Measurements from ENCODE around the gene RAI2. TPM values are rescaled to one million over a fixed set of nuclear protein-coding genes. Genes with fewer than 3 reads are reported as not detected.
"Not testable (repeated sequence)": the region's sequence is repeated elsewhere in the genome, so short reads cannot be mapped to it uniquely, and the experiment has no call there.

The RAI2 gene
- total RNA-seq, 4 donors from 2014 or later: 2.5 to 8.5 (median 4.6) TPM

DNA sequence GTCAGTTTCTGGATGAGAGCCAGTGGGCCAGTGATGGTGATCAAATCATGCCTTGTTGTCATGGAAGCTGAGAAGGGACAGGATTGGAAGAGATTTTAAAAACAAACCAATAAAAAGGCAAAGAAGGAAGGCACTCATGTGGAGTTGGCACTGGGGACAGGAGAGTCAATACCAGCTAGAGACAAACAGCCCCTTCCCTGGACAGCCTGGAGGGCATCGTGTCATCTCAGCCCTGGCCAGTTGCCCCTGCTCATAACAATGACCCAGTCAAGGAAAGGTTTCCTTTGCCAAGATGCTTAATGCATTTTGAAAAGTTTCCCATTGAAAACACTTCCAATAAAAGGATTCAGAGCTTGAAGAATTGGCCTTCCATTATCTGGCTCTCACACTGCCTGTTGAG, 68.3 kb downstream of the RAI2 start:
- in situ Hi-C loops (cut with MboI; ENCODE audit: low sequenced_read_pairs in 4 of 4) (loop anchor here in 2 of 4 donors (25.0 kb wide), 1 partner anchor 419 kb away; the partner anchor contains the start of gene BEND2 (in 2 of the 2)), intact Hi-C loops (cut with DNase I; ENCODE audit: low total_unique reads) (no loop called here)
- no peak overlapping the region for H3K27ac ChIP-seq
- no peaks in the 10 kb centered on the region for H3K9me3 ChIP-seq
- ATAC-seq (no peak), DNase-seq (no peak)
- TF ChIP-seq POLR2A (IDR thresholded peaks at IDR 0.05) (no peak), CTCF (IDR thresholded peaks at IDR 0.05 in 4 of 5, conservative IDR thresholded peaks at IDR 0.05 in 1 of 5) (no peak)
- no peaks in the 10 kb centered on the region for H3K4me1 ChIP-seq
- no peak overlapping the region for H3K4me3 ChIP-seq
- H3K27me3 ChIP-seq: no peaks in the 10 kb centered on the region
- no peaks in the 10 kb centered on the region for H3K36me3 ChIP-seq

DNA sequence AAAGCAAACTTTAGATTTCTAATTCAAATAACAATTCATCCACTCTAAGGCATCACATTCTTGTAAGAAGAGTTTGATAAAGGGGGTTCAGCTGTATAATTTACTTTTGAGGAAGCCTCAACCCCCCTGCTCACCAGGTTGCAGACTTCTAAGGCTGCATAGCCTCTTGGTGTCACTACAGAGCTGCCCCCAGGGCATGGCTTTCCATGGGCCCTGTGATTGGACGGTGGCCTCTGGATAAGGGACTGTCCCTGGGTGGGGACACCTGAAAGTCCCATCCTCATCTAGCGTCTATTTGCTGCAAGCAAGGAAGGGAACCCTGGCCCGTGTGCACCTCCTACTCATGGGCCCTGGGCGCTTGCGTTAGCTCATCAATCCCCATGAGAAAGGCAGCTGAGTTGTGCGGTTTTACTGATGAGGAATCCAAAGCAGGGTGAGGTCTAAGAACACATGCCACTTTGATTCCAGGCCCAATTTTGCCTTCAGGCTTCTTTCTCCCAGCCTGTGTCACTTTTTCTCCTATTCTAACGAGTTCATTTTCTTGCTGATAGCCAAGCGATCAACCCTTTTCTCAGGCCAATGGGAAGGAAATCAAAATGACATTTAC, 72.0 kb downstream of the RAI2 start:
- TF ChIP-seq POLR2A (IDR thresholded peaks at IDR 0.05) (no peak), CTCF (IDR thresholded peaks at IDR 0.05 in 4 of 5, conservative IDR thresholded peaks at IDR 0.05 in 1 of 5) (no peak)
- H3K4me1 ChIP-seq: no peaks in the 10 kb centered on the region
- no peaks in the 10 kb centered on the region for H3K9me3 ChIP-seq
- DNase-seq (no peak), ATAC-seq (no peak)
- no peaks in the 10 kb centered on the region for H3K27me3 ChIP-seq
- H3K27ac ChIP-seq: no peak overlapping the region
- in situ Hi-C loops (cut with MboI; ENCODE audit: low sequenced_read_pairs in 4 of 4): loop anchor here in 2 of 4 donors (25.0 kb wide), 1 partner anchor 423 kb away; the partner anchor contains the start of gene BEND2 (in 2 of the 2)
- no peaks in the 10 kb centered on the region for H3K36me3 ChIP-seq
- intact Hi-C loops (cut with DNase I; ENCODE audit: low total_unique reads): loop anchor here (10.0 kb wide), 1 partner anchor 426 kb away; no protein-coding TSS in a partner anchor
- no peak overlapping the region for H3K4me3 ChIP-seq

DNA sequence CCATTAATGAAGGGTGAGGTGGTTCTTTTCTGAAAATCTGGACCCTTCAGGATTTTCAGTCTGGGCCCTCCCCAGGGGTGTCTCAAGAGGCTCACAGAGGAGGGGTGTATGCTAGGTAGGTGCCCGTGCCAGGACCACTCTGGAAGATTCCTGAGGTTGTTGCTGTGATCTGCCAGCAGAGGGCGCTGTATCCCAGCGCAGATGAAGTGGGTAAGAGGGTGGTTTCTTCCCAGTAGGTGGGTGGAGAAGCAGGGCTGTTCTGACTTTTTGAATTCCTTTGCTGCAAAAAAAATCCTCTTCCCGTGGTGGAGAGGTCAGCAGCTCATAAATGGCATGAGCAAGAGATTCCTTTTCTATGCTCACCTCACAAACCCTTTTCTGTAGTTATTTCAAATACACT, 72.7 kb downstream of the RAI2 start:
- DNase-seq: no peak
- ATAC-seq: no peak
- H3K9me3 ChIP-seq: no peaks in the 10 kb centered on the region
- H3K4me3 ChIP-seq: no peak overlapping the region
- H3K36me3 ChIP-seq: no peaks in the 10 kb centered on the region
- H3K4me1 ChIP-seq: no peaks in the 10 kb centered on the region
- no peak for TF ChIP-seq POLR2A (IDR thresholded peaks at IDR 0.05)
- peak; percentile 38 to 75 (median 63) for TF ChIP-seq CTCF (IDR thresholded peaks at IDR 0.05 in 4 of 5, conservative IDR thresholded peaks at IDR 0.05 in 1 of 5)
- intact Hi-C loops (cut with DNase I; ENCODE audit: low total_unique reads): loop anchor here (10.0 kb wide), 1 partner anchor 426 kb away; no protein-coding TSS in a partner anchor
- H3K27me3 ChIP-seq: no peaks in the 10 kb centered on the region
- H3K27ac ChIP-seq: no peak overlapping the region
- in situ Hi-C loops (cut with MboI; ENCODE audit: low sequenced_read_pairs in 4 of 4): loop anchor here in 2 of 4 donors (25.0 kb wide), 1 partner anchor 424 kb away; the partner anchor contains the start of gene BEND2 (in 2 of the 2)

- intact Hi-C loops (cut with DNase I; ENCODE audit: low total_unique reads): loop anchor here (10.0 kb wide), 1 partner anchor 427 kb away; no protein-coding TSS in a partner anchor
These were observed 73.5 kb downstream of the RAI2 start for GRCh38 chrX:17787557-17787956.

DNA sequence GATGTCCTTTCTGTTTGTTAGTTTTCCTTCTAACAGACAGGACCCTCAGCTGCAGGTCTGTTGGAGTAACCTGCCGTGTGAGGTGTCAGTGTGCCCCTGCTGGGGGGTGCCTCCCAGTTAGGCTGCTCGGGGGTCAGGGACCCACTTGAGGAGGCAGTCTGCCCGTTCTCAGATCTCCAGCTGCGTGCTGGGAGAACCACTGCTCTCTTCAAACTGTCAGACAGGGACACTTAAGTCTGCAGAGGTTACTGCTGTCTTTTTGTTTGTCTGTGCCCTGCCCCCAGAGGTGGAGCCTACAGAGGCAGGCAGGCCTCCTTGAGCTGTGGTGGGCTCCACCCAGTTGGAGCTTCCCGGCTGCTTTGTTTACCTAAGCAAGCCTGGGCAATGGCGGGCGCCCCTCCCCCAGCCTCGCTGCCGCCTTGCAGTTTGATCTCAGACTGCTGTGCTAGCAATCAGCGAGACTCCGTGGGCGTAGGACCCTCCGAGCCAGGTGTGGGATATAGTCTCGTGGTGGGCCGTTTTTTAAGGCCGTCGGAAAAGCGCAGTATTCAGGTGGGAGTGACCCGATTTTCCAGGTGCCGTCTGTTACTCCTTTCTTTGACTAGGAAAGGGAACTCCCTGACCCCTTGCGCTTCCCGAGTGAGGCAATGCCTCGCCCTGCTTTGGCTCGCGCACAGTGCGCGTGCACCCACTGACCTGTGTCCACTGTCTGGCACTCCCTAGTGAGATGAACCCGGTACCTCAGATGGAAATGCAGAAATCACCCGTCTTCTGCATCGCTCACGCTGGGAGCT, 74.3 kb downstream of the RAI2 start:
- not testable (repeated sequence) for ATAC-seq, H3K4me3 ChIP-seq

More at GRCh38 chrX:17787557-17787956, 73.5 kb downstream of the RAI2 start:
- no peak for ATAC-seq
- Histone ChIP-seq H3K9me3 (no peaks in the 10 kb centered on the region), H3K36me3 (no peaks in the 10 kb centered on the region), H3K27ac (no peak overlapping the region), H3K4me3 (no peak overlapping the region), H3K27me3 (no peaks in the 10 kb centered on the region), H3K4me1 (no peaks in the 10 kb centered on the region)
- TF ChIP-seq CTCF (IDR thresholded peaks at IDR 0.05 in 4 of 5, conservative IDR thresholded peaks at IDR 0.05 in 1 of 5) (no peak), POLR2A (IDR thresholded peaks at IDR 0.05) (no peak)
- in situ Hi-C loops (cut with MboI; ENCODE audit: low sequenced_read_pairs in 4 of 4): loop anchor here in 2 of 4 donors (25.0 kb wide), 1 partner anchor 425 kb away; the partner anchor contains the start of gene BEND2 (in 2 of the 2)
- no peak for DNase-seq

More for the DNA sequence above, 74.3 kb downstream of the RAI2 start:
- H3K36me3 ChIP-seq, H3K27ac ChIP-seq, H3K9me3 ChIP-seq, H3K4me1 ChIP-seq, H3K27me3 ChIP-seq, DNase-seq: not testable (repeated sequence)
- intact Hi-C loops (cut with DNase I; ENCODE audit: low total_unique reads) (loop anchor here (10.0 kb wide), 1 partner anchor 428 kb away; no protein-coding TSS in a partner anchor), in situ Hi-C loops (cut with MboI; ENCODE audit: low sequenced_read_pairs in 4 of 4) (loop anchor here in 2 of 4 donors (25.0 kb wide), 1 partner anchor 426 kb away; the partner anchor contains the start of gene BEND2 (in 2 of the 2))
